ENCODE measurements around the gene SENP8. TPM values are rescaled to one million over a fixed set of nuclear protein-coding genes. Genes with fewer than 3 reads are reported as not detected.

SENP8 gene
- total and polyA plus RNA-seq, 2 of the 13 experiments (the other 11 are each of a cell fraction or from before 2014, with no cell fraction given): 2.7 to 3.0 TPM

- 0 out of 2 replicates have a peak, but pooled peaks have one; percentile 23 for TF ChIP-seq ZMAT3 (CRISPR knock-in tag; conservative IDR thresholded peaks at IDR 0.05)
- no peak for TF ChIP-seq GPBP1L1 (CRISPR knock-in tag; IDR thresholded peaks at IDR 0.05)
- 0 out of 2 replicates have a peak, but pooled peaks have one; percentile 16 for TF ChIP-seq GLI4 (CRISPR knock-in tag; IDR thresholded peaks at IDR 0.05; ENCODE audit: borderline replicate concordance)
- 0 out of 2 replicates have a peak, but pooled peaks have one; percentile 30 for TF ChIP-seq ZNF234 (CRISPR knock-in tag; conservative IDR thresholded peaks at IDR 0.05)
- TF ChIP-seq SOX5 (CRISPR knock-in tag; IDR thresholded peaks at IDR 0.05; ENCODE audit: borderline replicate concordance): no peak
- TF ChIP-seq TIGD3 (CRISPR knock-in tag; IDR thresholded peaks at IDR 0.05; ENCODE audit: borderline replicate concordance): 0 out of 2 replicates have a peak, but pooled peaks have one; percentile 65
- TF ChIP-seq MTF2 (CRISPR knock-in tag; IDR thresholded peaks at IDR 0.05; ENCODE audit: borderline replicate concordance): peak; percentile 54; the same call in 1 of the 2 replicates
- TF ChIP-seq RFX1 (IDR thresholded peaks at IDR 0.05): no peak
These were observed 1.3 kb upstream of the SENP8 start (continued) for GRCh38 chr15:72116731-72117485.

- BruUV-seq (replicated peaks): no TSS peak
- POLR2A ChIA-PET: interaction anchor here (0.6 to 1.5 kb wide), 7 partner anchors 13 to 339 kb away, joined by 3 to 5 read pairs (median 3); no protein-coding TSS in a partner anchor
- DNase-seq (ENCODE audit: low spot score) (peak; percentile 32), ATAC-seq (peak; percentile 83), FAIRE-seq (no peak)
- Histone ChIP-seq H2AFZ (ENCODE audit: low read length) (no peak overlapping the region), H4K20me1 (ENCODE audit: insufficient read depth, low read length) (no peaks in the 10 kb centered on the region), H3K9me3 (ENCODE audit: low read length) (no peaks in the 10 kb centered on the region), H3K4me2 (ENCODE audit: low read depth, low read length) (peak overlapping the region; percentile 96), H3K79me2 (ENCODE audit: insufficient read depth, low read length) (peaks cover 13% of the 10 kb centered on the region), H3K9ac (ENCODE audit: insufficient read depth, low read depth, low read length) (peak overlapping the region; percentile 70), H3K27me3 (ENCODE audit: control insufficient read depth in 1 of 2, insufficient read depth in 2 of 2, low read length in 2 of 2) (no peaks in the 10 kb centered on the region), H3K4me1 (ENCODE audit: insufficient read depth, low read length) (peaks cover 26% of the 10 kb centered on the region), H3K27ac (ENCODE audit: extremely low read length, insufficient read depth, low read length) (peak overlapping the region; percentile 73), H3K36me3 (replicated peaks in 1 of 2; ENCODE audit: control insufficient read depth in 1 of 2, insufficient read depth in 2 of 2, low read length in 2 of 2) (no peaks in the 10 kb centered on the region), H3K4me3 (replicated peaks in 1 of 3; ENCODE audit: insufficient read depth in 1 of 3, low read depth in 2 of 3, low read length in 3 of 3) (peak overlapping the region; percentile 74 to 95 (median 93))
- no CpG with 5 or more reads among the region's 59 CpGs for WGBS (ENCODE audit: low lambda C conversion rate)
- CTCF ChIA-PET (ENCODE audit: low intra/inter-chr PET ratio, low total read pairs): no interaction called here
- in situ Hi-C loops (cut with HindIII; ENCODE audit: extremely low pct_ligation_motif_present, low pct_unique_long_range_greater_than_20kb) (no loop called here), intact Hi-C loops (cut with micrococcal nuclease; ENCODE audit: unreplicated experiment) (no loop called here)
- TF ChIP-seq ZNF24 (IDR thresholded peaks at IDR 0.05) (no peak), PHB2 (IDR thresholded peaks at IDR 0.05; ENCODE audit: partially characterized antibody) (no peak), SALL1 (CRISPR knock-in tag; IDR thresholded peaks at IDR 0.05) (no peak)
These were observed 652 bp upstream of the SENP8 start for GRCh38 chr15:72117486-72118016.

Measured in HepG2 (cell line).